IPS-18a (cell line): ENCODE data around the gene KCNMB2.
"Not testable (repeated sequence)": the region's sequence is repeated elsewhere in the genome, so short reads cannot be mapped to it uniquely, and the experiment has no call there.

Source experiments
- H3K27ac ChIP-seq: one replicate; pipeline ENCODE4 v1.5.1; 2013; ENCODE audit warnings: low read length
- H3K27me3 ChIP-seq: one replicate; pipeline ENCODE4 v1.6.1; 2013; ENCODE audit warnings: mild to moderate bottlenecking, low read length; ENCODE audit not compliant: control insufficient read depth, insufficient read depth
- H3K36me3 ChIP-seq: one replicate; pipeline ENCODE4 v1.6.1; 2013; ENCODE audit warnings: low read depth, low read length; ENCODE audit not compliant: control insufficient read depth
- H3K4me1 ChIP-seq: one replicate; pipeline ENCODE4 v1.6.1; 2013; ENCODE audit warnings: low read depth, low read length; ENCODE audit not compliant: control insufficient read depth
- H3K4me3 ChIP-seq: one replicate; pipeline ENCODE4 v1.5.1; 2013; ENCODE audit warnings: low read length
- H3K9ac ChIP-seq: one replicate; pipeline ENCODE4 v1.6.1; 2013; ENCODE audit warnings: mild to moderate bottlenecking, low read length, moderate library complexity
- H3K9me3 ChIP-seq: one replicate; pipeline ENCODE4 v1.6.1; 2013; ENCODE audit warnings: low read depth, low read length; ENCODE audit not compliant: control insufficient read depth

The KCNMB2 gene

GRCh38 chr3:178546079-178546478, 9.8 kb downstream of the KCNMB2 start:
- peaks cover 4% of the 10 kb centered on the region for H3K4me1 ChIP-seq
- no peak overlapping the region for H3K4me3 ChIP-seq
- H3K27ac ChIP-seq, result no peak overlapping the region
- no peaks in the 10 kb centered on the region for H3K27me3 ChIP-seq
- no peaks in the 10 kb centered on the region for H3K36me3 ChIP-seq
- H3K9ac ChIP-seq, result no peak overlapping the region
- H3K9me3 ChIP-seq, result no peaks in the 10 kb centered on the region

GRCh38 chr3:178549426-178549825, 13.2 kb downstream of the KCNMB2 start:
- not testable (repeated sequence) for H3K9me3 ChIP-seq, H3K27me3 ChIP-seq, H3K36me3 ChIP-seq, H3K9ac ChIP-seq, H3K27ac ChIP-seq, H3K4me3 ChIP-seq, H3K4me1 ChIP-seq

DNA sequence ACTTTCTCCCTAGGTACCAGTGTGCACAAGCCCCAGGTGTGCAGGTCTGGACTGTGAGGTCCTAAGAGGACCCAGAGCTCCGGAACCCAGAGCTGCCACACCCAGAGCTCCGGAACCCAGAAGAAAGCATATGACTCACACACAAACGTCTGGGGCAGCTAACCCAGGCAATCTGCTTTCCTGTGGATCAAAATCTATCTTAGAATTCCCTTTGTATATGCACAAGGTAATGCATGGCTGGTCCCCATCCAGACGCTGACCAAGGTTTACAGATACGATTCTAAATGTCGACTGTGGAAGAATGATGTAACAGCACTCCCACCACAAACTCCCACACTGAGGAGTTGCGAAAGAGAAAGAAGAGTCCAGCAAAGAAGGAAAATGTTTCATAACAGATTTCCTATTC, 15.7 kb downstream of the KCNMB2 start:
- H3K27me3 ChIP-seq, result no peaks in the 10 kb centered on the region
- no peaks in the 10 kb centered on the region for H3K9me3 ChIP-seq
- no peak overlapping the region for H3K27ac ChIP-seq
- peaks cover 8% of the 10 kb centered on the region for H3K4me1 ChIP-seq
- no peak overlapping the region for H3K4me3 ChIP-seq
- no peak overlapping the region for H3K9ac ChIP-seq
- no peaks in the 10 kb centered on the region for H3K36me3 ChIP-seq

DNA sequence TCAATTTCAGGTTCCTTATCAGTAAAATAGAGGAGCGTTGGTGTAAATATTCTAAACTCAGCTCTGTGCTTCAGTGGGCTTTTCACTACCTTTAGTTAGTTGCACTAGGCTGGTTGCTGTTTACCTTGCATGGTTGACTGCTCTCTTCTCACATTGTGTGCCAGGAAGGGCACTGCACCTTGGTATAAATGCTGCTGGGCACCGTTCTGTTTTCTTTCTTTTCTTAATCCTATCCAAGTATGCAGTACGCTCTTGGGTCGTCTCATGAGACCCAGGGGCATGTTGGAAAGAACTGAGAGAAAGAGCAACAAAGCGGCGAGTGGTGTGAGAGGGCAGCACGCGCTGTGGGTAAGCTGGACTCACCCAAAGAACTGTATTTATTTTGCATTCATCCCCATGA, 22.4 kb downstream of the KCNMB2 start:
- Histone ChIP-seq H3K27ac (no peak overlapping the region), H3K27me3 (no peaks in the 10 kb centered on the region), H3K4me1 (peaks cover 4% of the 10 kb centered on the region), H3K4me3 (no peak overlapping the region), H3K36me3 (no peaks in the 10 kb centered on the region), H3K9me3 (no peaks in the 10 kb centered on the region), H3K9ac (no peak overlapping the region)

DNA sequence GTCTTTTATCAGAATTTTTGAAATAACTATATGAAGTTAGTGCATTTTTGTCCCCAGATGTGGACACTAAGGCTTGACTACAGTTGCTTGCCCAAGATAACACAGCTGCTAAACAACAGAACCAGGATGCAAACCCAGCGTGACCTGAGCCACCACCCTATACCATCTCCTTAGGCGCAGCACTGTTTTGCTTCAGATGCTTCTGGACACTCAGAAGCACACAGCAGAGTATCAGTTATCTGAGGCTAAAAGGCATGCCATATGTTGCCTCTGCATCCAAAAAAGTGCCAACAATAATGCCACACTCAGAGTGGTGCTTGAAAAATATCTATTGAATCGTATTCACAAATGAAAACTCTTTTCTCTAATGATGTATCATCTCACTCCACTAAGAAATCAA, 24.5 kb downstream of the KCNMB2 start:
- no peaks in the 10 kb centered on the region for H3K4me1 ChIP-seq
- no peak overlapping the region for H3K9ac ChIP-seq
- no peak overlapping the region for H3K27ac ChIP-seq
- no peaks in the 10 kb centered on the region for H3K36me3 ChIP-seq
- H3K4me3 ChIP-seq, result no peak overlapping the region
- no peaks in the 10 kb centered on the region for H3K9me3 ChIP-seq
- H3K27me3 ChIP-seq, result no peaks in the 10 kb centered on the region

GRCh38 chr3:178561239-178561638, 25.0 kb downstream of the KCNMB2 start:
- Histone ChIP-seq H3K9ac (no peak overlapping the region), H3K36me3 (no peaks in the 10 kb centered on the region), H3K27me3 (no peaks in the 10 kb centered on the region), H3K4me1 (no peaks in the 10 kb centered on the region), H3K27ac (no peak overlapping the region), H3K9me3 (no peaks in the 10 kb centered on the region), H3K4me3 (no peak overlapping the region)

DNA sequence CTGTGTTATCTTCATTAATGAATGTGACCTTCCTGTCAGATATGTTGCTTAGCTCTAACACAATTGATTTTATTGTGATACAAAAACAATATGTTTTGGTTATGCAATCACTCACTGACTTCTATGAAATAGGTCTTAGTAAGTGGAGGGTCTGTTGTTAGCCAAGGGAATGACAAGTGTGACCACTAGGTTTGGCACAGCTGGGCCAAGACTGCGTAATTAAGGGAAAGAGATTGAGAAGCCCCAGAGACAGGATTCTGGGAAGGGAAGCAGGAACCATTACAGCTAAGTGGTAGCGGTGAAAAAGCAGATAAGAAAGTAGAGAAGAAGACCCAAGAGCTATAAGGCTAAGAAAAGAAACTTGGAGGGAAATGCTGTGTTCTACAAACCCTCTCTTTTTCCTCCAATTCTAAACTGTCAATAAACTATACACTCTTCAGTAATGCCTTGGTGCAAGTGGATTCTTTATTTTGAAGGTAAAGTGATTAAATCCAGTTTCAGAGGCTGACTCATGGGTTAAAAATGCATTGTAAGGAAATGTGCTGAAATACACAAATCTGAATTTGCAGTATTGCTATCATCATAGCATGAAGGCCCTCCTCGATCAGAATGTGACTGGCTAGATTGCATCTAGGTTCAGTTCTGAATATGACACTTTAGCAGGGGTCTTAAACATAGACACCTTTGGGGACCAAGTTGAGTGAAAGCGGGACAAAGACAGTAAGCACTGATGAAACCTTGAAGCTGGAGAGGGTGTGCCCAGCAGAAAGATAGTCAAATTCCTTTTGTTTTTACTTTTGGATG, 26.1 kb downstream of the KCNMB2 start:
- no peak overlapping the region for H3K9ac ChIP-seq
- H3K4me3 ChIP-seq, result no peak overlapping the region
- no peaks in the 10 kb centered on the region for H3K27me3 ChIP-seq
- no peak overlapping the region for H3K27ac ChIP-seq
- H3K9me3 ChIP-seq, result no peaks in the 10 kb centered on the region
- no peaks in the 10 kb centered on the region for H3K36me3 ChIP-seq
- H3K4me1 ChIP-seq, result no peaks in the 10 kb centered on the region

DNA sequence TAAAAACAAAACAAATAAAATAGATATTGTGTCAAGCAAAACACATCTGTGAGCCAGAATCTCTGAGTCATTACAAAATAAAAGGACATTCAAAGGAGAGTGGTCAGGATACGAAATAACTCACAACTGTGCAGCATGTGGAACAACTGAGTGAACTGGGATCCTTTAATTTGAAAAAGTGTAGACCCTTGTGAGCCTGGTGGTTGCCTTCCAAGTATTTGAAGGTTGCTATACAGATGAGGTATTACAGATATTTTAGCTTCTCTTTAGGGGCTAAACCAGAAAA, 26.7 kb downstream of the KCNMB2 start:
- Histone ChIP-seq H3K9ac (no peak overlapping the region), H3K4me1 (no peaks in the 10 kb centered on the region), H3K27me3 (no peaks in the 10 kb centered on the region), H3K4me3 (no peak overlapping the region), H3K36me3 (no peaks in the 10 kb centered on the region), H3K9me3 (no peaks in the 10 kb centered on the region), H3K27ac (no peak overlapping the region)

- no peaks in the 10 kb centered on the region for H3K36me3 ChIP-seq
- no peaks in the 10 kb centered on the region for H3K9me3 ChIP-seq
- no peak overlapping the region for H3K4me3 ChIP-seq
- no peak overlapping the region for H3K9ac ChIP-seq
- no peaks in the 10 kb centered on the region for H3K4me1 ChIP-seq
- no peaks in the 10 kb centered on the region for H3K27me3 ChIP-seq
- H3K27ac ChIP-seq, result no peak overlapping the region
Measured at GRCh38 chr3:178567611-178568010, 31.4 kb downstream of the KCNMB2 start.

GRCh38 chr3:178568155-178568731, 32.0 kb downstream of the KCNMB2 start:
- no peak overlapping the region for H3K9ac ChIP-seq
- H3K27ac ChIP-seq, result no peak overlapping the region
- H3K9me3 ChIP-seq, result no peaks in the 10 kb centered on the region
- no peaks in the 10 kb centered on the region for H3K27me3 ChIP-seq
- H3K4me3 ChIP-seq, result no peak overlapping the region
- no peaks in the 10 kb centered on the region for H3K36me3 ChIP-seq
- H3K4me1 ChIP-seq, result no peaks in the 10 kb centered on the region

GRCh38 chr3:178568911-178569310, 32.7 kb downstream of the KCNMB2 start:
- Histone ChIP-seq H3K27me3 (no peaks in the 10 kb centered on the region), H3K4me1 (no peaks in the 10 kb centered on the region), H3K36me3 (no peaks in the 10 kb centered on the region), H3K4me3 (no peak overlapping the region), H3K9ac (no peak overlapping the region), H3K27ac (no peak overlapping the region), H3K9me3 (no peaks in the 10 kb centered on the region)

DNA sequence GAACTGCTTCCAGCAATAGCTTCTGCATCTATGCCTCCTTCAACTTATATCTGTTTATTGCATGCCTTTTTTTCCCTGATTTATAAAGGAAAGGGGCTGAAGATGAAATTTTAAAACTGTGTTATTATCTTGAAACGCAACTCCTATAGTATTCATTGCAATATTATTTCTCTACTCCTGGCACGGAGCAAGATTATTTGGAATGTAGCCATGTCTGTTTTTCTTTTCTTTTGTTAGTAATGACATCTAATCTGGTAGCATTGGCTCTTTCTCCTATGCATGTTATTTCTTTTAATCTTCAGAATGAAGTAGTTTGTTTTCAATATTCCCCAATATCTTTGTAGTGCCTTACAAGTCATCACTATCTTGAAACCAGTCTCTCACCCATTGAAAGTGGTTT, 33.6 kb downstream of the KCNMB2 start:
- Histone ChIP-seq H3K27me3 (no peaks in the 10 kb centered on the region), H3K36me3 (no peaks in the 10 kb centered on the region), H3K4me3 (no peak overlapping the region), H3K4me1 (no peaks in the 10 kb centered on the region), H3K27ac (no peak overlapping the region), H3K9ac (no peak overlapping the region), H3K9me3 (no peaks in the 10 kb centered on the region)
